CD14-positive monocyte (primary cell): ENCODE results near the gene CASP14. TPM values are rescaled to one million over a fixed set of nuclear protein-coding genes. Genes with fewer than 3 reads are reported as not detected.

Experiments used
- DNase-seq, 3 donors: peaks; one replicate each; pipeline ENCODE4 v3.0.0-alpha.2; 2011 to 2022
- H2AFZ ChIP-seq: 2 replicates; pipeline ENCODE4 v1.6.0; 2012; ENCODE audit warnings: mild to moderate bottlenecking, low read depth, low read length, inconsistent platforms; ENCODE audit not compliant: insufficient read depth, poor library complexity, severe bottlenecking
- H3K27ac ChIP-seq, 2 donors: 1 replicate in 1 of 2; 2 replicates in 1 of 2; pipeline ENCODE4 v1.5.1; 2012 to 2013; ENCODE audit warnings: low read length in 2 of 2, control low read depth in 1 of 2, inconsistent platforms in 1 of 2, low read depth in 1 of 2, mild to moderate bottlenecking in 1 of 2
- H3K27me3 ChIP-seq, 2 donors: one replicate each; pipeline versions ENCODE4 v1.6.0 to v1.6.1; 2011 to 2013; ENCODE audit warnings: low read length in 2 of 2; ENCODE audit not compliant: control insufficient read depth in 2 of 2, insufficient read depth in 2 of 2
- H3K36me3 ChIP-seq, 2 donors: replicated peaks in 1 of 2; 1 replicate in 1 of 2; 2 replicates in 1 of 2; pipeline versions ENCODE4 v1.5.1 to v1.6.1; 2012 to 2013; ENCODE audit warnings: low read length in 2 of 2, control low read depth in 1 of 2, inconsistent platforms in 1 of 2, mild to moderate bottlenecking in 1 of 2; ENCODE audit not compliant: insufficient read depth in 2 of 2, control insufficient read depth in 1 of 2
- H3K4me1 ChIP-seq, 2 donors: 1 replicate in 1 of 2; 2 replicates in 1 of 2; pipeline versions ENCODE4 v1.5.1 to v1.6.1; 2012 to 2013; ENCODE audit warnings: low read length in 2 of 2, control low read depth in 1 of 2, inconsistent platforms in 1 of 2, mild to moderate bottlenecking in 1 of 2, moderate library complexity in 1 of 2; ENCODE audit not compliant: insufficient read depth in 2 of 2, control insufficient read depth in 1 of 2
- H3K4me2 ChIP-seq: replicated peaks from 2 replicates; pipeline ENCODE3; 2012; ENCODE audit warnings: low read length, moderate library complexity, mild to moderate bottlenecking; ENCODE audit not compliant: poor library complexity, severe bottlenecking; ENCODE audit errors: extremely low read depth
- H3K4me3 ChIP-seq, 3 experiments: fragments of 200-600 bp in 1 of 3; sonication (generic) in 1 of 3; replicated peaks in 1 of 3; 1 replicate in 2 of 3; 2 replicates in 1 of 3; pipeline ENCODE4 v1.5.1; 2011 to 2013; ENCODE audit warnings: low read length in 3 of 3, mild to moderate bottlenecking in 3 of 3, control low read depth in 2 of 3, low read depth in 2 of 3, inconsistent platforms in 1 of 3, moderate library complexity in 1 of 3
- H3K79me2 ChIP-seq: 2 replicates; pipeline ENCODE4 v1.6.0; 2012; ENCODE audit warnings: mild to moderate bottlenecking, control low read depth, inconsistent platforms, low read length, moderate library complexity; ENCODE audit not compliant: insufficient read depth
- H3K9ac ChIP-seq: 2 replicates; pipeline ENCODE4 v1.6.0; 2017; ENCODE audit warnings: low read length, mild to moderate bottlenecking; ENCODE audit not compliant: insufficient read depth, poor library complexity, severe bottlenecking
- H3K9me3 ChIP-seq, 2 donors: replicated peaks in 1 of 2; 1 replicate in 1 of 2; 2 replicates in 1 of 2; pipeline versions ENCODE4 v1.5.1 to v1.6.1; 2012 to 2013; ENCODE audit warnings: low read length in 2 of 2, control low read depth in 1 of 2; ENCODE audit not compliant: control insufficient read depth in 1 of 2, insufficient read depth in 1 of 2
- H4K20me1 ChIP-seq: 2 replicates; pipeline ENCODE4 v1.6.0; 2012; ENCODE audit warnings: mild to moderate bottlenecking, low read length, control low read depth, moderate library complexity; ENCODE audit not compliant: insufficient read depth
- H3K27ac Mint-ChIP-seq, 7 donors: one replicate each; pipeline ENCODE4 v1.8.0; 2020; ENCODE audit warnings: mild to moderate bottlenecking in 7 of 7, mixed read lengths in 7 of 7, moderate library complexity in 6 of 7, inconsistent platforms in 2 of 7
- H3K27me3 Mint-ChIP-seq, 3 donors: one replicate each; pipeline ENCODE4 v1.8.0; 2021 to 2022; ENCODE audit warnings: low read depth in 3 of 3, mild to moderate bottlenecking in 3 of 3, mixed read lengths in 3 of 3, moderate library complexity in 3 of 3, inconsistent platforms in 1 of 3
- H3K36me3 Mint-ChIP-seq, 2 donors: one replicate each; pipeline ENCODE4 v1.8.0; 2020; ENCODE audit warnings: mixed read lengths in 2 of 2, inconsistent platforms in 1 of 2, mild to moderate bottlenecking in 1 of 2
- H3K4me1 Mint-ChIP-seq: one replicate; pipeline ENCODE4 v1.8.0; 2020; ENCODE audit warnings: mild to moderate bottlenecking, mixed read lengths
- H3K4me3 Mint-ChIP-seq, 2 donors: one replicate each; pipeline ENCODE4 v1.8.0; 2020; ENCODE audit warnings: mild to moderate bottlenecking in 2 of 2, mixed read lengths in 2 of 2, moderate library complexity in 1 of 2
- H3K9me3 Mint-ChIP-seq, 7 donors: one replicate each; pipeline ENCODE4 v1.8.0; 2020 to 2022; ENCODE audit warnings: mixed read lengths in 7 of 7, mild to moderate bottlenecking in 6 of 7, moderate library complexity in 6 of 7, inconsistent platforms in 2 of 7
- WGBS: methylation state at CpG from one replicate; pipeline ENCODE4 v1.1.5; 2013; ENCODE audit warnings: missing lambda C conversion rate; ENCODE audit not compliant: insufficient coverage; 5-methylcytosine and 5-hydroxymethylcytosine counted together
- intact Hi-C, 2 donors: fragments of 100-400 bp; cut with micrococcal nuclease; formaldehyde crosslinking; loops; one replicate each; pipeline versions ENCODE4 v1.15.0 to v1.15.1; 2023
- polyA plus RNA-seq, 3 donors: library from polyadenylated mRNA; depleted of rRNA in 1 of 3; unstranded in 2 of 3; stranded (reverse) in 1 of 3; fragments of 300-500 nt in 2 of 3; fragments of >200 nt in 1 of 3; fragmentation: Illumina TruSeq in 2 of 3; gene quantifications; 1 replicate in 2 of 3; 2 replicates in 1 of 3; pipeline ENCODE4 v1.2.3, GENCODE V29; 2012 to 2021
- TF ChIP-seq, protein P1 (sequence below): fragments of 200-600 bp; IDR thresholded peaks from one replicate; pipeline ENCODE4 v1.8.0; 2022; ENCODE audit warnings: antibody characterized with exemption, mild to moderate bottlenecking

The CASP14 gene
- polyA plus RNA-seq, 3 donors = not detected

DNA sequence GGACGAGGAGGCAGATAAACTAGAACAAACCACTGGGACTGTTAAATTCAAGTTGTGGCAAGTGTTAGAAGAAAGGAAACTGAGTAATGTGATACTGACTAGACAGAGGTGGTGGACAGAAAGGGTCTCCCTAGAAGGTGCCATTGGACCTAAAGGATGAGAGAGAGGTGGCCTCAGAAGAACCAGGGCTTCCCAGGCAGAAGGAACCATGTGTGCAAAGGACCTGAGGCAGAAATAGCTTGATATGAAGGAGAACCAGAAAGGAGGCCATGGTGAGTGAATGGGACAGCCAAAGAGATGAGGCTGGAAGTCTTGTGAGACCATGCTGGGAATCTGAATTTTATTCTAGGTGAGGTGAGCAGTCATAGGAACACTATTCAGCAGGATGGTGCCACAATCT, 55.1 kb downstream of the CASP14 start:
- intact Hi-C loops = loop anchor here in 1 of 2 donors (10.0 kb wide), 1 partner anchor 450 kb away; no protein-coding TSS in a partner anchor
- Mint-ChIP-seq H3K4me3 (no peak overlapping the region), H3K27me3 (peaks cover 32 to 51% (median 41%) of the 10 kb centered on the region in 3 donors), H3K9me3 (peaks cover 15 to 40% (median 26%) of the 10 kb centered on the region in 7 donors), H3K36me3 (peaks cover 0 to 6% of the 10 kb centered on the region in 2 donors), H3K27ac (no peak overlapping the region), H3K4me1 (peaks cover 10% of the 10 kb centered on the region)
- DNase-seq = no peak
- no peaks in the 10 kb centered on the region for H3K79me2 ChIP-seq
- no peaks in the 10 kb centered on the region for H4K20me1 ChIP-seq
- H3K4me1 ChIP-seq = peaks cover 0 to 2% of the 10 kb centered on the region in 2 donors
- peaks cover 24 to 38% of the 10 kb centered on the region in 2 donors for H3K27me3 ChIP-seq
- H3K9ac ChIP-seq = no peak overlapping the region
- H3K9me3 ChIP-seq = peaks cover 15 to 22% of the 10 kb centered on the region in 2 donors
- H3K4me3 ChIP-seq = no peak overlapping the region
- H2AFZ ChIP-seq = no peak overlapping the region
- no peaks in the 10 kb centered on the region for H3K36me3 ChIP-seq
- no peak overlapping the region for H3K4me2 ChIP-seq
- TF ChIP-seq, protein P1, sequence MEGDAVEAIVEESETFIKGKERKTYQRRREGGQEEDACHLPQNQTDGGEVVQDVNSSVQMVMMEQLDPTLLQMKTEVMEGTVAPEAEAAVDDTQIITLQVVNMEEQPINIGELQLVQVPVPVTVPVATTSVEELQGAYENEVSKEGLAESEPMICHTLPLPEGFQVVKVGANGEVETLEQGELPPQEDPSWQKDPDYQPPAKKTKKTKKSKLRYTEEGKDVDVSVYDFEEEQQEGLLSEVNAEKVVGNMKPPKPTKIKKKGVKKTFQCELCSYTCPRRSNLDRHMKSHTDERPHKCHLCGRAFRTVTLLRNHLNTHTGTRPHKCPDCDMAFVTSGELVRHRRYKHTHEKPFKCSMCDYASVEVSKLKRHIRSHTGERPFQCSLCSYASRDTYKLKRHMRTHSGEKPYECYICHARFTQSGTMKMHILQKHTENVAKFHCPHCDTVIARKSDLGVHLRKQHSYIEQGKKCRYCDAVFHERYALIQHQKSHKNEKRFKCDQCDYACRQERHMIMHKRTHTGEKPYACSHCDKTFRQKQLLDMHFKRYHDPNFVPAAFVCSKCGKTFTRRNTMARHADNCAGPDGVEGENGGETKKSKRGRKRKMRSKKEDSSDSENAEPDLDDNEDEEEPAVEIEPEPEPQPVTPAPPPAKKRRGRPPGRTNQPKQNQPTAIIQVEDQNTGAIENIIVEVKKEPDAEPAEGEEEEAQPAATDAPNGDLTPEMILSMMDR = no peak
- WGBS = no CpG with 5 or more reads among the region's 1 CpG
- H3K27ac ChIP-seq = no peak overlapping the region

DNA sequence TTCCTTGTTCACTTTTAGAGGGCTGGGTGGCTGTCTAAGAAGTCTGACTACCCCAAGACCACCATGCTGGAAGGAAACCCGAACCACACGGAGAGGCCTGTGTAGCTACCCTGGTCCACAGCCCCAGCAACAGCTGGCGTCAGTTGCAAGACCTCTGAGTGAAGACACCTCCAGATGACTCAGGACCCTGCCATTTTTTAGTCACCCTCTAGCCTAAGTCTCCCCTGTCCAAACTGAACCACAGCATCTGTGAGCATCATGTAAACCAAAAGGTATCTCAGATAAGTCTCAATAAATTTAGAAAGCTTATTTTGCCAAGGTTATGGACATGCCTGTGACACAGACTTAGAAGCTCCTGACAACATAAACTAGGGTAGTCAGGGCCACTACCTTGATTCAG, 55.8 kb downstream of the CASP14 start:
- 83% methylated on average over 3 of the region's 3 CpGs for WGBS

More for the DNA sequence above, 55.8 kb downstream of the CASP14 start:
- Mint-ChIP-seq H3K4me1 (peaks cover 10% of the 10 kb centered on the region), H3K36me3 (peaks cover 0 to 6% of the 10 kb centered on the region in 2 donors), H3K27ac (no peak overlapping the region), H3K9me3 (peaks cover 15 to 40% (median 26%) of the 10 kb centered on the region in 7 donors), H3K27me3 (peaks cover 32 to 53% (median 41%) of the 10 kb centered on the region in 3 donors), H3K4me3 (no peak overlapping the region)
- TF ChIP-seq, protein P1 = no peak
- intact Hi-C loops = loop anchor here in 1 of 2 donors (10.0 kb wide), 1 partner anchor 450 kb away; no protein-coding TSS in a partner anchor
- peaks cover 15 to 22% of the 10 kb centered on the region in 2 donors for H3K9me3 ChIP-seq
- H3K9ac ChIP-seq = no peak overlapping the region
- no peak overlapping the region for H3K4me3 ChIP-seq
- H3K4me1 ChIP-seq = peaks cover 0 to 2% of the 10 kb centered on the region in 2 donors
- no peak overlapping the region for H2AFZ ChIP-seq
- H3K36me3 ChIP-seq = no peaks in the 10 kb centered on the region
- no peak overlapping the region for H3K4me2 ChIP-seq
- no peaks in the 10 kb centered on the region for H4K20me1 ChIP-seq
- H3K27ac ChIP-seq = no peak overlapping the region
- H3K27me3 ChIP-seq = peaks cover 24 to 38% of the 10 kb centered on the region in 2 donors
- H3K79me2 ChIP-seq = no peaks in the 10 kb centered on the region
- no peak for DNase-seq
